ENCODE results near the gene TNFRSF6B. TPM values are rescaled to one million over a fixed set of nuclear protein-coding genes. Genes with fewer than 3 reads are reported as not detected.
"Not testable (repeated sequence)": the region's sequence is repeated elsewhere in the genome, so short reads cannot be mapped to it uniquely, and the experiment has no call there.

TNFRSF6B gene
- total RNA-seq, 4 donors from 2014 or later = 6.7 to 15.5 (median 10.5) TPM

DNA sequence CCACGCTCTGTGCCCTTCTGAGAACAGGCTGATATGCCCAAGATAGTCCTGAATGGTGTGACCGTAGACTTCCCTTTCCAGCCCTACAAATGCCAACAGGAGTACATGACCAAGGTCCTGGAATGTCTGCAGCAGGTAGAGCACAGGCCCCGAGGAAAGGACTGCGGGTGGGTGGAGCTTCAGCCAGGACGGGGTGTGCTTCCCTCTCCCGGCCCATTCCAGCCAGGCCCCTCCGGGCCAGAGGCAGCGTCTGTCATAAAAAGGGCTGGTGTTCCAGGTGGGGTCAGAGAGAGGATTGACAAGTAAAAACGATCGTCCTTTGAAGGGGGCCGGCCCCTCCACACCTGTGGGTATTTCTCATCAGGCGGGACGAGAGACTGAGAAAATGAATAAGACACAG is 37.1 kb upstream of the TNFRSF6B start:
- peak overlapping the region in 1 of 3 donors; percentile 53 for H3K4me3 ChIP-seq (replicated peaks in 1 of 3)
- H3K27ac ChIP-seq = peak overlapping the region in 1 of 3 donors; percentile 86
- no peaks in the 10 kb centered on the region for H3K9me3 ChIP-seq
- peaks cover 17% of the 10 kb centered on the region in 2 donors for H3K4me1 ChIP-seq
- WGBS, 2 donors = 58 to 63% methylated on average over 13 of the region's 13 CpGs
- H3K36me3 ChIP-seq = peaks cover 18 to 23% of the 10 kb centered on the region in 2 donors
- no peak for DNase-seq
- TF ChIP-seq POLR2A (IDR thresholded peaks at IDR 0.05) = no peak
- intact Hi-C loops (cut with DNase I) = no loop called here
- no peaks in the 10 kb centered on the region for H3K27me3 ChIP-seq

GRCh38 chr20:63660174-63660573 is 36.3 kb upstream of the TNFRSF6B start:
- H3K36me3 ChIP-seq = peaks cover 18 to 23% of the 10 kb centered on the region in 2 donors
- H3K9me3 ChIP-seq; intact Hi-C loops (cut with DNase I); H3K27me3 ChIP-seq; H3K27ac ChIP-seq; DNase-seq; H3K4me3 ChIP-seq (replicated peaks in 1 of 3): not testable (repeated sequence)
- peaks cover 16 to 17% of the 10 kb centered on the region in 2 donors for H3K4me1 ChIP-seq
- 89 to 93% methylated on average over 10 of the region's 10 CpGs for WGBS, 2 donors

DNA sequence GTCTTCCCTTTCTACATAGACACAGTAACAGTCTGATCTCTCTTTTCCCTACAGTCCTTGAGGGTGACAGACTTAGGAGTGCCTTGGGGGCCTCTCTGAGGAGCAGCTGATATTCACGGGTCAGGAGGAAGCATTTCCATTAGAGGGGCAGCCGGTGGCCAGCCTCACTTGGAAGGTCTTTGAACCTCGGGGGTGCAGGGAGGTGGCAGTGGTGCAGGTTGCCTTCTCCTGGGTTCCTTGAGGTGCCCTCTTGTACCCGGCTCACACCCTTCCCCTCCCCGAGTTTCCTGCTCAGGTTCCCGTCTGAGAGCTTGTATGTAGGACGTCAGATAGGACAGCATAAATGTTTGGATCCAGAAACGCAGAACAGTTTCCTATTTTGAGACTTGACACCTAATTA is 35.8 kb upstream of the TNFRSF6B start:
- Histone ChIP-seq H3K9me3 (no peaks in the 10 kb centered on the region), H3K27me3 (no peaks in the 10 kb centered on the region), H3K36me3 (peaks cover 18 to 24% of the 10 kb centered on the region in 2 donors), H3K27ac (no peak overlapping the region), H3K4me3 (replicated peaks in 1 of 3) (no peak overlapping the region), H3K4me1 (peaks cover 16 to 17% of the 10 kb centered on the region in 2 donors)
- intact Hi-C loops (cut with DNase I) = no loop called here
- no peak for DNase-seq
- TF ChIP-seq CTCF (IDR thresholded peaks at IDR 0.05) (no peak), POLR2A (IDR thresholded peaks at IDR 0.05) (no peak)
- WGBS, 2 donors = 83 to 87% methylated on average over 8 of the region's 8 CpGs

DNA sequence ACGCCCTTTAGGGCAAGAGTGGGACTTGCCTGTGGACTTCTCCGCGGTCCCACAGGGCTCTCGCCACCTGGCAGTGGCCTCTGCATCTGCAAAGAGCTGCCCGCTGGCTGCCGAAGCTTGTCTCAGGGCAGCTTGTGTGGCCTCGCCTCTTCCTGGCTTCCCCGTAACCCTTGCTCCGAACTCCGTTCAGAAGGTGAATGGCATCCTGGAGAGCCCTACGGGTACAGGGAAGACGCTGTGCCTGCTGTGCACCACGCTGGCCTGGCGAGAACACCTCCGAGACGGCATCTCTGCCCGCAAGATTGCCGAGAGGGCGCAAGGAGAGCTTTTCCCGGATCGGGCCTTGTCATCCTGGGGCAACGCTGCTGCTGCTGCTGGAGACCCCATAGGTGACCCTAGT is 35.3 kb upstream of the TNFRSF6B start:
- 95 to 98% methylated on average over 21 to 22 of the region's 22 CpGs for WGBS, 2 donors
- peaks cover 18 to 29% of the 10 kb centered on the region in 2 donors for H3K36me3 ChIP-seq
- TF ChIP-seq CTCF (IDR thresholded peaks at IDR 0.05) (no peak), POLR2A (IDR thresholded peaks at IDR 0.05) (no peak)
- no peaks in the 10 kb centered on the region for H3K9me3 ChIP-seq
- H3K4me3 ChIP-seq (replicated peaks in 1 of 3) = no peak overlapping the region
- H3K4me1 ChIP-seq = peaks cover 16 to 17% of the 10 kb centered on the region in 2 donors
- H3K27me3 ChIP-seq = no peaks in the 10 kb centered on the region
- intact Hi-C loops (cut with DNase I) = no loop called here
- no peak overlapping the region for H3K27ac ChIP-seq
- DNase-seq = no peak

DNA sequence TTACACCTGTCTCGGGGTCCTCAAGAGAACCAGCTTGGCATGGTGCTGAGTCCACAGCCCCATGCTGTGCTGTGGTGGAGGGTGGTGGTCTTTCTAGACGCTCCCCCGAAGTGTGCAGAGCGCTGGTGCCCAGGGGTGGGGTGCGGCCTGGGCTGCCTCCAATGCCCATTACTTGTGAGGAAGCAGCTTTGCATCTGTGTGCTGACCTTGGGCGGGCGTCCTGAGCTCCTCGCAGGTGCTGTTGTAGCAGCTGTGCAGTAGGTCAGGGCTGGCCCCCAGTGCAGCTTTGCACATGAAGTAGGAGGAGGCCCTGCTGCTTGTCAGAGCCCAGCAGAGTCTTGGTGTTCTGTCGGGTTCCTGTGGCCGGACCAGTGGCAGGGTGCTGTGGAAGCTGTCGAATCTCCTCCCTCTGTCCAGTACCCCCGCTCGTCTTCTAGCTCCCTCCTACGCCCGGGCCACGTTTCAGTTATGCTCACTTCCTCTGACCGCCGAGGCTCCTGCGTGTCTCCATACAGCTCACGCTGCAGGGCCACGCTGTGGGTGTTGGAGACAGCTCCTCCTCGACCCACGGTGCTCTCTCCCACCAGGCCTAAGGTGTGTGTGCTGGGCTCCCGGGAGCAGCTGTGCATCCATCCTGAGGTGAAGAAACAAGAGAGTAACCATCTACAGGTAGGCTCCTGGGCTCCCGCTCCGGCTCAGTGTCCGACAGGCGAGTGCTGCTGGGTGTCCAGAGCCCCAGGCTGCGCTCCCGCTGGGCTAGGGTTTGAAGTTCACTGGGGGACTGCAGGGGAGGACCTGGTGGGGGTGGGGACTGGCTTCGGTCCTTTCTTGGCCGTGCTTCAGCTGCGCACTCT is 34.3 kb upstream of the TNFRSF6B start:
- Histone ChIP-seq H3K36me3 (peaks cover 18 to 33% of the 10 kb centered on the region in 2 donors), H3K27me3 (no peaks in the 10 kb centered on the region), H3K27ac (no peak overlapping the region), H3K9me3 (no peaks in the 10 kb centered on the region), H3K4me3 (replicated peaks in 1 of 3) (no peak overlapping the region), H3K4me1 (peaks cover 16% of the 10 kb centered on the region in 2 donors)
- no peak for TF ChIP-seq POLR2A (IDR thresholded peaks at IDR 0.05)
- TF ChIP-seq CTCF (IDR thresholded peaks at IDR 0.05) = no peak
- 96 to 97% methylated on average over 20 to 26 of the region's 33 CpGs for WGBS, 2 donors
- intact Hi-C loops (cut with DNase I) = no loop called here
- DNase-seq = no peak

- H3K9me3 ChIP-seq = no peaks in the 10 kb centered on the region
- peaks cover 10% of the 10 kb centered on the region in 2 donors for H3K4me1 ChIP-seq
- no peak overlapping the region for H3K4me3 ChIP-seq (replicated peaks in 1 of 3)
- no peaks in the 10 kb centered on the region for H3K27me3 ChIP-seq
- H3K36me3 ChIP-seq = peaks cover 25 to 39% of the 10 kb centered on the region in 2 donors
- no peak for TF ChIP-seq CTCF (IDR thresholded peaks at IDR 0.05)
- no peak for TF ChIP-seq POLR2A (IDR thresholded peaks at IDR 0.05)
- no peak for DNase-seq
- intact Hi-C loops (cut with DNase I) = no loop called here
- 91 to 96% methylated on average over 4 to 8 of the region's 9 CpGs for WGBS, 2 donors
- no peak overlapping the region for H3K27ac ChIP-seq
Measured at GRCh38 chr20:63662813-63663189, 33.7 kb upstream of the TNFRSF6B start.
